Common myeloid progenitor, CD34-positive (primary cell): ENCODE results near the gene C1RL.
A peak's percentile ranks its signal among the peaks of the same experiment; 100 is the strongest.
"Not testable (repeated sequence)": the region's sequence is repeated elsewhere in the genome, so short reads cannot be mapped to it uniquely, and the experiment has no call there.

Experiments used
- CTCF ChIA-PET: fragments of 350-600 bp; sonication (Branson Sonifier 250); formaldehyde crosslinking; loops from one replicate; lab custom pipeline; 2021; ENCODE audit warnings: antibody characterized with exemption; lab: Charles Lee
- POLR2A ChIA-PET: fragments of 350-600 bp; sonication (Branson Sonifier 250); formaldehyde crosslinking; loops from one replicate; lab custom pipeline; 2021; ENCODE audit warnings: antibody characterized with exemption; lab: Charles Lee
- DNase-seq, 3 donors: peaks; one replicate each; pipeline versions ENCODE4 v3.0.0 to v3.0.0-alpha.2; 2013
- H3K27ac ChIP-seq, 2 experiments: 1 replicate in 1 of 2; 2 replicates in 1 of 2; pipeline ENCODE4 v1.7.0; 2013; ENCODE audit warnings: inconsistent platforms in 2 of 2, low read length in 2 of 2, mild to moderate bottlenecking in 2 of 2, low read depth in 1 of 2, moderate library complexity in 1 of 2; ENCODE audit not compliant: severe bottlenecking in 2 of 2, insufficient read depth in 1 of 2, poor library complexity in 1 of 2
- H3K27me3 ChIP-seq, 5 experiments: replicated peaks in 2 of 5; 1 replicate in 3 of 5; 2 replicates in 2 of 5; pipeline versions ENCODE4 v1.6.1 to v1.7.0; 2013; ENCODE audit warnings: low read length in 4 of 5, mild to moderate bottlenecking in 2 of 5, moderate library complexity in 2 of 5, inconsistent platforms in 1 of 5; ENCODE audit not compliant: insufficient read depth in 5 of 5, control insufficient read depth in 4 of 5
- H3K36me3 ChIP-seq, 4 experiments: 1 replicate in 2 of 4; 2 replicates in 2 of 4; pipeline versions ENCODE4 v1.6.1 to v1.7.0; 2013; ENCODE audit warnings: low read length in 3 of 4, control low read depth in 1 of 4, mild to moderate bottlenecking in 1 of 4; ENCODE audit not compliant: control insufficient read depth in 4 of 4, insufficient read depth in 4 of 4
- H3K4me1 ChIP-seq, 4 experiments: 1 replicate in 3 of 4; 2 replicates in 1 of 4; pipeline versions ENCODE4 v1.6.1 to v1.7.1; 2013; ENCODE audit warnings: low read length in 3 of 4, mild to moderate bottlenecking in 3 of 4, control low read depth in 1 of 4, inconsistent platforms in 1 of 4, moderate library complexity in 1 of 4; ENCODE audit not compliant: control insufficient read depth in 4 of 4, insufficient read depth in 4 of 4; ENCODE audit errors: control extremely low read depth in 1 of 4
- H3K4me3 ChIP-seq, 7 experiments: 1 replicate in 4 of 7; 2 replicates in 3 of 7; pipeline versions ENCODE4 v1.5.1 to v1.7.0; 2013; ENCODE audit warnings: mild to moderate bottlenecking in 7 of 7, low read length in 6 of 7, moderate library complexity in 6 of 7, inconsistent platforms in 2 of 7, low read depth in 2 of 7, control low read depth in 1 of 7; ENCODE audit not compliant: insufficient read depth in 4 of 7, control insufficient read depth in 1 of 7; ENCODE audit errors: extremely low read depth in 1 of 7
- H3K9me3 ChIP-seq, 5 experiments: 1 replicate in 4 of 5; 2 replicates in 1 of 5; pipeline versions ENCODE4 v1.6.1 to v1.7.1; 2013; ENCODE audit warnings: low read length in 4 of 5, mild to moderate bottlenecking in 2 of 5, inconsistent platforms in 1 of 5, low read depth in 1 of 5, moderate library complexity in 1 of 5; ENCODE audit not compliant: control insufficient read depth in 4 of 5, insufficient read depth in 2 of 5; ENCODE audit errors: control extremely low read depth in 1 of 5
- WGBS: methylation state at CpG from one replicate; pipeline ENCODE4 v1.1.5; 2013; ENCODE audit not compliant: insufficient coverage; 5-methylcytosine and 5-hydroxymethylcytosine counted together

Gene C1RL

DNA sequence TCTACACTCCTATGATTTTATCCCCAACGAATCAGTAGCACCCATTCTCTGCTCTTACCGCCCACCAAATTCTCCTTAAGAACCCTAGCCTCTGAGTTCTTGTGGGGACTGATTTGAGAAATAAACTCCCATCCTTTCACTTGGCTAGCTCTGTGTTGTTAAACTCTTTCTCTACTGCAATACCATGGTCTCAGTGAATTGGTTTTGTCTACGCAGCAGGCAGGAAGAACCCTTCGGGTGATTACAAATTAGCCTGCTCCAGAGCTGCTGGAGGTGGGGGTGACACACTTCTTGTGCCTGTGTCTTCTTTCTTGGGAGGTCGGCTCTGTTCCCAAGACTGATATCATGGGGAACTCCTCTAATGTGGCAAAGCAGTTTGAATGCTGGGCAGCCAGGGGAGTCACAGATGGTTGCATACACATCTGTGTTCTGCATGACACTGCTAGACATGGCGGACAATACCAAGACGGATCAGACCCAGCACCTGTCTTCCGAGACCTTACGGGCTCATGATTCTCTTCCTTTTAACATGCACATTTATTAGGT, 50.1 kb downstream of the C1RL start:
- H3K27me3 ChIP-seq: no peaks in the 10 kb centered on the region
- no peak overlapping the region for H3K27ac ChIP-seq
- 98% methylated on average over 5 of the region's 9 CpGs for WGBS
- no peaks in the 10 kb centered on the region for H3K36me3 ChIP-seq
- H3K4me3 ChIP-seq: no peak overlapping the region
- no peak for DNase-seq
- peaks cover 0 to 2% (median 0%) of the 10 kb centered on the region in 5 experiments for H3K9me3 ChIP-seq
- ChIA-PET POLR2A (no interaction called here), CTCF (interaction anchor here (0.6 to 7.0 kb wide), 13 partner anchors 8 to 130 kb away, joined by 3 to 55 read pairs (median 3); partner anchors contain the start of gene C1RL)
- peaks cover 0 to 20% (median 6%) of the 10 kb centered on the region in 4 experiments for H3K4me1 ChIP-seq

DNA sequence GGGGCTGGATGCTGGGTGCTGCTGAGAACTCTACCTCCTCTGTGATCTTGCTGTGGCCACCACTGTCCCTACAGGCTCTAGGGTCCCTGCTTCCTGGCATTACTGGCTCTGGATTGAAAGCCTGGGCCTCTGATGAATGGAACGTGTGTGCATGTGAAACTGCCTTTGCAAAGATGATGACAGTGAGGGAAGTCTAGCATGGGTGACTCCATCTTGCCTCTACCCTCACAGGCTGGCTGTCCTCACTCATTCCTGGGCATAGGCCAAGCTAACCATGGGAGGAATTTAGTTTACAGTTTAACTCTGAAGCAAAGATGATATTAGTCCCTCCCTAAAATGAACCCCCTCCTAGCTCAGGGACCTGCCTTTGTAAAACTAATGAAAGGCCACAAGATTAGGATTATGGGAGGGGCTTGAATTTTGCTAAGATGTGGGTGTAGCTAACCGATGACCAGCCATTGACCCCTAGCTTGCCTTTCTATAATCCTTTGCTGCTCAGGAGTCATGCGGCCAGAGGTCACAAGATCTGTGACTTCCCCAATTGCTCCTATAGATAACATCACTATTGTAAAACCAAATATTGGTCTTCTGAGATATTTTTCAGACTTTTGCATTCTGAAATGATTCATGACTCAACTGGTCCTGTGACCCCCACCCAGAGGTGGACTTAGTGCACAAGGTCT, 50.7 kb downstream of the C1RL start:
- H3K4me1 ChIP-seq: peaks cover 0 to 20% (median 6%) of the 10 kb centered on the region in 4 experiments

DNA sequence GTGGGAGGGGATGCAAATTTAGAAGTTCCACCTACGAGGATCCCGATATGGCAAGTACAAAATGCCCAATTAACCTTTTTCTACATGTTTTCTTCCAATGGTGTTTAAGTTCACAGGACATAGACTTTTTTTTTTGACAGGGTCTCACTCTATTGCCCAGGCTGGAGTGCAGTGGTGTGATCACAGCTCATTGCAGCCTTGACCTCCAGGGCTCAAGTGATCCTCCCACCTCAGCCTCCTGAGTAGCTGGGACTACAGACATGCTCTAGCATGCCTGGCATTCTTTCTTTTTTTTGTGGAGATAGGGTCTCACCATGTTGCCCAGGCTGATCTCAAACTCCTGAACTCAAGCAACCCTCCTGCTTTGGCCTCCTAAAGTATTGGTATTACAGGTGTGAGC, 53.3 kb downstream of the C1RL start:
- H3K36me3 ChIP-seq, DNase-seq, H3K9me3 ChIP-seq, POLR2A ChIA-PET, H3K27me3 ChIP-seq, H3K27ac ChIP-seq, H3K4me3 ChIP-seq: not testable (repeated sequence)
- peaks cover 0 to 20% (median 6%) of the 10 kb centered on the region in 4 experiments for H3K4me1 ChIP-seq
- CTCF ChIA-PET: interaction anchor here (1.1 to 7.0 kb wide), 5 partner anchors 12 to 89 kb away, joined by 3 to 55 read pairs (median 20); partner anchors contain the start of gene C1RL
- whole genome bisulfite sequencing: no CpG with 5 or more reads among the region's 2 CpGs

More for the DNA sequence above, 50.7 kb downstream of the C1RL start:
- ChIA-PET POLR2A (no interaction called here), CTCF (interaction anchor here (0.6 to 7.0 kb wide), 17 partner anchors 7 to 130 kb away, joined by 3 to 55 read pairs (median 3); partner anchors contain the start of gene C1RL)
- Histone ChIP-seq H3K27ac (no peak overlapping the region), H3K9me3 (peaks cover 0 to 2% (median 0%) of the 10 kb centered on the region in 5 experiments), H3K4me3 (no peak overlapping the region), H3K27me3 (no peaks in the 10 kb centered on the region), H3K36me3 (no peaks in the 10 kb centered on the region)
- 94% methylated on average over 2 of the region's 3 CpGs for WGBS
- DNase-seq: peak in 2 of 3 donors; percentile 32 to 54

DNA sequence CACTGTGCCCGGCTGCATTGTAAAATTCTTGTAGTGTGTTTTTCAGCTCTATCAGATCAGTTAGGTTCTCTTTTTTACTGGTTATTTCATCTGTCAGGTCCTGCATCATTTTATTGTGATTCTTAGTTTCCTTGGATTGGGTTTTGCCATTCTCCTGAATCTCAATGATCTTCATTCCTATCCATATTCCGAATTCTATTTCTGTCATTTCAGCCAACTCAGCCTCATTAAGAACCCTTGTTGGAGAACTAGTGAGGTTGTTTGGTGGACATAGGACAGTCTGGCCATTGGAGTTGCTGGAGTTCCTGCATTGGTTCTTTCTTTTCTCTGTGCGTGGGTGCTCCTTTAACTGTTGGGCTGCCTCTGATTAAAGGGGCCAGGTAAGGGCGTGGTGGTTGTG, 54.1 kb downstream of the C1RL start:
- WGBS: 100% methylated on average over 2 of the region's 4 CpGs
- DNase-seq: no peak
- POLR2A ChIA-PET: interaction anchor here (0.7 kb wide), 1 partner anchor 12 kb away, joined by 4 read pairs; no protein-coding TSS in a partner anchor

GRCh38 chr12:7049973-7050372, 59.0 kb downstream of the C1RL start:
- not testable (repeated sequence) for H3K27me3 ChIP-seq, H3K36me3 ChIP-seq, H3K9me3 ChIP-seq, H3K27ac ChIP-seq, H3K4me3 ChIP-seq, DNase-seq
- H3K4me1 ChIP-seq: peaks cover 0 to 32% (median 22%) of the 10 kb centered on the region in 4 experiments
- POLR2A ChIA-PET: interaction anchor here (0.7 kb wide), 1 partner anchor 25 kb away, joined by 4 read pairs; no protein-coding TSS in a partner anchor
- 100% methylated on average over 1 of the region's 3 CpGs for WGBS
- CTCF ChIA-PET: interaction anchor here (0.8 to 1.7 kb wide), 5 partner anchors 9 to 126 kb away, joined by 3 to 4 read pairs (median 3); no protein-coding TSS in a partner anchor

More for the DNA sequence above, 54.1 kb downstream of the C1RL start:
- Histone ChIP-seq H3K4me1 (peaks cover 0 to 17% (median 4%) of the 10 kb centered on the region in 4 experiments), H3K9me3 (peaks cover 0 to 2% (median 0%) of the 10 kb centered on the region in 5 experiments), H3K4me3 (no peak overlapping the region), H3K27me3 (no peaks in the 10 kb centered on the region), H3K27ac (no peak overlapping the region), H3K36me3 (no peaks in the 10 kb centered on the region)
- CTCF ChIA-PET: interaction anchor here (1.1 to 7.0 kb wide), 5 partner anchors 11 to 90 kb away, joined by 3 to 55 read pairs (median 5); partner anchors contain the start of gene C1RL

GRCh38 chr12:7049445-7049951, 59.5 kb downstream of the C1RL start:
- POLR2A ChIA-PET: not testable (repeated sequence)
- WGBS: 94% methylated on average over 7 of the region's 10 CpGs

More at GRCh38 chr12:7049445-7049951, 59.5 kb downstream of the C1RL start:
- H3K27me3 ChIP-seq, H3K27ac ChIP-seq, H3K36me3 ChIP-seq, H3K9me3 ChIP-seq, DNase-seq, H3K4me3 ChIP-seq: not testable (repeated sequence)
- peaks cover 0 to 32% (median 22%) of the 10 kb centered on the region in 4 experiments for H3K4me1 ChIP-seq
- CTCF ChIA-PET: interaction anchor here (0.8 to 1.7 kb wide), 4 partner anchors 9 to 126 kb away, joined by 3 to 4 read pairs (median 3); no protein-coding TSS in a partner anchor
